GM19455 (cell line): Measurements from ENCODE around the gene GRIP1.

Source experiments
- ATAC-seq: cut with Tn5 transposase; IDR thresholded peaks from one replicate; pipeline ENCODE4 v1.9.1; 2021; ENCODE audit not compliant: unreplicated experiment

GRIP1 gene

DNA sequence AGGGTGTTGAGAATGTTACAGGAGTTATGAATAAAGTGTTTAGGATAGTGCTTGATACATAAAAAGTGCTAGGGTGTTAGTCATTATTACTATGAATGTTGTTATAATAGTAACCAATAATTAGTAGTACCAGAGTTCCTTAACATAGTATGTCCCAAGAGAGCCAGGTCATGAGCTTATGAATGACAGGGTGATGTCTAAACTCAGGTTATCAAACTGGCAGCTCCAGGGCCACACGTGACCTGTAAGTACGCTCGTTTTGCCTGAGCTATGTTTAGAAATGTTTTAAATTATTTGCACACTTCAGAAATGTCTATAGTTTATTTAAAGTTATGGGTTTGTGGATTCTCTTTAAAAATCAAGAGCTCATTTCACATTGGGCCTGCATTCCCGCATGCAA lies 14.1 kb upstream of the GRIP1 start:
- no peak for ATAC-seq

- ATAC-seq = no peak
Observed at GRCh38 chr12:66692170-66692569, 13.3 kb upstream of the GRIP1 start.

- peak; percentile 67 for ATAC-seq
Observed at GRCh38 chr12:66688846-66689439, 10.1 kb upstream of the GRIP1 start.

GRCh38 chr12:66684222-66684621 lies 5.3 kb upstream of the GRIP1 start:
- ATAC-seq = no peak

- no peak for ATAC-seq
Observed at GRCh38 chr12:66683822-66684221, 4.9 kb upstream of the GRIP1 start.

GRCh38 chr12:66683073-66683472 lies 4.2 kb upstream of the GRIP1 start:
- ATAC-seq = no peak

DNA sequence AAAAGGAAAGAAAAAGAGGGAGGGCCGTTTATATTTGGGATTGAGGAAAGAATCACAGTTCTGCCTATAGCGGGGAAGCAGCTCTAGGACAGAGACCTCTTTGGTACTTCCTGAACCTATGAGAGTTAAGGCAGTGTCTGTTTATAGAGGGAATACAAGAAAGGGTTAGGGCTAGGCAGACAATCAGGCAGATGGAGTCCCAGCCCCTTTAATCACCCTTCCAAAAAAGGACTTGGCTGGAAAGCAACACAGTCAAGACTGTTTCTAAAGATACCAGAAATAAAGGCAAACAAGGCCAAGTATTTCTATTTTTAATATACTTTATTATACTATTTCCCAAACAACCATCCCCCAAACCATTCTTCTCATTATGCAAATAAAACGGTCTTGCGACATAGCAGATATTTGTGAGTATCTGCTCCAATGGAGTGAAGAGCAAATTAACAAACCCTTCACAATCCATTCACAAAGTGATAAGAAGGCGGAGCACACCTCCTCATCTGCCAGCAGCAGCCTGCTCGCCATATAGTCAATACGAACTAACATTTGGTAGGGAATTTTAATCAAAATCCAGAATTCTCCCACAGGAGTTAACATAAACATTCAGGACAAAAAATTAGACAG lies 697 bp upstream of the GRIP1 start:
- no peak for ATAC-seq

GRCh38 chr12:66676241-66676640 lies 2.6 kb downstream of the GRIP1 start:
- no peak for ATAC-seq

GRCh38 chr12:66674495-66675122 lies 4.3 kb downstream of the GRIP1 start:
- no peak for ATAC-seq

GRCh38 chr12:66669541-66669940 lies 9.3 kb downstream of the GRIP1 start:
- no peak for ATAC-seq

DNA sequence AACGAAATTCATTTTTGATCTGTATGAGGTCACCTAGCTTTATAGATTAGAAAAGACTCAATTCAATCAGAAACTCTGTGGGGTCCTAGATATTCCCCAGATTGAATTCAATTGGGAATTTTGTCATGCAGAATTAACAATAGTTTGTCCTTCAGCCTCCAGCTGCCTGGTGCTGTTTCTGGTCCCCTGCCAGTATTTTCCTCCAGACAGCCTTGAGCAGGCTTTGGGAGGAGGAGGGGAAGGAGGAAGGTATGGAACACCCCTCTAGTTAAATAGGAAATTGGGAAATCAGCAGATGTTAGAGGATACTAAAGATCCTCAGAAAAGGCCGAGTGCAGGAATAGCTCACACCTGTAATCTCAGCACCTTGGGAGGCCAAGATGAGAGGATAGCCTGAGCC lies 10.6 kb downstream of the GRIP1 start:
- ATAC-seq = no peak

- ATAC-seq = no peak
Observed at GRCh38 chr12:66667906-66668305, 11.0 kb downstream of the GRIP1 start.

DNA sequence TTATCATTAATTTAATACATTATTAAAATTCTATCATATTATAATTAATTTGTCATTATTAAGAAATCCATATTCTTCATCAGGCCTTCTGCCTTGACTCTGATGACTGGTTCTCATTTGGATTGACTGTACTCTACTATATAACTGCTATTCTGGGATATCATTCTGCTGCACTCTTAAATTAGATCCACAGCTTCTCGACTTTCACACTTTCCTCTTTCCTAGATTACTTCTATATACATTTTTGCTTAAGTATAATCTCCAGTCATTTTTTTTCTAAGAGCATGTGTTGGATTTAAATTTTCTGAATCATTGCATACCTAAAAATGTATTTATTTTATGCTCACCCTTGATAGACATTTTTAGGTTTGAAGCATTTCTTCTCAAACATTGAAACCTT lies 12.4 kb downstream of the GRIP1 start:
- ATAC-seq = no peak

DNA sequence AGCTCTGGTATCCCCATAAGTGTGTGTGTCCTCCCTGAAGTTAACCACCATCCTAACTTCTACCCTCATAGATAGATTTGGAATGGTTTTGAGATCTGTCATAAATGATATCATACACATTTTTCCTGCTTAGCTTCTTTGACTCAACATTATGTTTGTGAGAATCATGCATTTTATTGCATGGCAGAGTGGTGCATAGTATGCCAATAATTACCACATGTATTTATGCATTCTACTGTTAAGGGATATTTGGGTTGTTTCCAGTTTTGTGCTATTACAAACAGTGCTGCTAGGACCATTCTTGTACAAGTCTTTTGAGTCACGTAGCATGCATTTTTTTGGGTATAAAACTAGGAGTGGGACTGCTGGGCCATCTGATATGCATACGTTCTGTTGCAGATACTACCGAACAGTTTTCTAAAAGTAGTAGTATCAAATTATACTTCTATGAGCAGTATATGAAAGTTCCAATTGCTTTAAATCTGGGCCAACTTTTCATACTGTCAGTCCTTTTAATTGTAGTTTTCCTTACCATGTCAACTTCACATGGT lies 13.4 kb downstream of the GRIP1 start:
- no peak for ATAC-seq

DNA sequence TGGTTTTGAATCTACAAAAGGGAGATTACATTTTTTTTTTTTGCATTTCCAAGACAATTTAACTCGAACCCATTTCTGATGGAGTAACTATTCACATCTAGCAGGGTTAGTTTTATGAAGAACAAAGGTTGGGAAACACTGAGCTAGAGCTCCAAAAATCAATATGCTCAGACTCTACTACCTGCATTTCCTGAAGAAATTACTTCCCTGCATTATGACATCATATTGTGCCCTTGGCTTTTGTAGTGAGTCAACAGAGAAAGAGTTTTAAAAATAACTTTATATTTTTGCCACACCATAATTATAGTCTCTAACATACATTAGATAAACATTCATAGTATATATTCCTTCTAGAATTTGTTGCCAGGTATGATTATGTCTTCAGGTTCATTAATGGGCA lies 14.8 kb downstream of the GRIP1 start:
- no peak for ATAC-seq

DNA sequence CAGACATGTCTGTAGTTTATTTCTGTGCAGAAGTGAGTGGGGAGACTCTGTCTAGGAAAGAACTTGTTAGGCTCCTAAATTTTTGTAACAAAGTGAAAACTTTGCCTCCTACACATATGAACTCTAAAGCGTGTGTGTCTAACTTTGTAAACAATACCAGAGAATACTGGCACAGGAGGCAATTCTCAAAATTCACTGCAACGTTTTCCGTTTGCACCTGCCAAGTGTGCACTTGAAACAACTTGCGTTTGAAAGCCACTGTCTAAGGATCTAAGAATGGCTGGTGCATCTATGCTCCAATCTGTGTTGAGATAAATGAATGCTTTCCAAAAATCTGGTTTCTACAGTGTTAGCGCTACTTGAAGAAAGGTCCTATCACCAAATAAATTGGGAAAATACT lies 15.3 kb downstream of the GRIP1 start:
- no peak for ATAC-seq

- ATAC-seq = no peak
Observed at GRCh38 chr12:66662729-66663128, 16.1 kb downstream of the GRIP1 start.

GRCh38 chr12:66662179-66662578 lies 16.7 kb downstream of the GRIP1 start:
- ATAC-seq = no peak

- ATAC-seq = no peak
Observed at GRCh38 chr12:66661357-66661756, 17.5 kb downstream of the GRIP1 start.

DNA sequence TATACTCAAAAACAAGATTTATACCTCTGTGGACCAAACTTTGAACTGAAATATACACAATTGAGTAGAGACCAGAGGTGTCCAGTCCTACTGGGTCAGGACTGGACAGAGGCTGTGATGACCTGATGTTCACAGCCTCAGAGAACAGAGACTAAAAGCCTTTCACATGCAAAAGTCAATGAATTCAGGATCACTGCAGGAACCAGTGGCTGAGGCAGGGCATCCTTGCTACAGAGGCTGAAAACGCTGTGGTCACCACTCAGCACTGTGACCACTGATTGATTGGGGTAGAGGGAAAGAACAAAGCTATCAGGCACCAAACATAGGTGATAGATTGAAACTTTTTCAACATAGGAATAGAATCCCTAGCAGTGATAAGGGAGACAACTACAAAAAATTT lies 25.1 kb downstream of the GRIP1 start:
- no peak for ATAC-seq

DNA sequence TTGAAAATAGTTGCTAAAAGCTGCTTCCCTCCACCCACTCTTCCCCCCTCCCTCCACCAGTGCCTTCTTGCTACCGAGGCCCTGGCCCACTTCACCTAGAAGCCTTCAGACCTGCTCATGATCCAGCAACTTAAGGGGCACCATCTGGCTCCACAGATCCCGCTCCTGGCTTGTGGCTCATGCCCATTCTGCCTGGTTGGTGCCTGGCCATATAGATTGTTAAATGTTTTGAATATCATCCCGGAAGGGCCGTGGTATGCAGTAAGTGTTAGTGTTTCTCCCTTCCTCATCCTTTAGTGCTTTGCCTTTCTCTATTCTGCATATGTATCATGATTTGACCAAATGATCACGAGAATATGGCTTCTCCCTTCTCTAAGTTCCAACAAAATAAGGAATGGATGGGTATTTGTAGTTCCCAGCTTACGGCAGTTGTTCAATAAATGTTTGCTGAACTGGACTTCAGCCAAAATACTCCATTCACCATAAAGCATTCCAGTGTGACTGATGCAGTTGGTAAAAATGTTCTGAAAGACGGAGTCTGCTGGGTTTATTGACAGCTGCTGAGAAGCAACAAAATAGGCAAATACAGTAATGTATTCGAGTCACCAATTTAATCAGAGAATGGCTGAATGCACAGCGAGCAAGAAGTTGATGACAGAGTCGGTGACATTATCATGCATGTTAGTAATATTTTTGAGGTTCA lies 30.7 kb downstream of the GRIP1 start:
- ATAC-seq = no peak
